Measurements from ENCODE around the gene UGT1A10.
"Not testable (repeated sequence)": the region's sequence is repeated elsewhere in the genome, so short reads cannot be mapped to it uniquely, and the experiment has no call there.

UGT1A10 gene

DNA sequence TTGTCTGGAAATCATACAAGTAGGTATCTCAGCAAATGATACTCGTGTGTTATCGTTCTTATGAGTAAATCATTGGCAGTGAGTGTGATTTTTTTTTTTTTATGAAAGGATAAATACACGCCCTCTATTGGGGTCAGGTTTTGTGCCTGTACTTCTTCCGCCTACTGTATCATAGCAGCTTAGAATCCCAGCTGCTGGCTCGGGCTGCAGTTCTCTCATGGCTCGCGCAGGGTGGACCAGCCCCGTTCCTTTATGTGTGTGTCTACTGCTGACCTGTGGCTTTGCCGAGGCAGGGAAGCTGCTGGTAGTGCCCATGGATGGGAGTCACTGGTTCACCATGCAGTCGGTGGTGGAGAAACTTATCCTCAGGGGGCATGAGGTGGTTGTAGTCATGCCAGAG is at the start of gene UGT1A10:
Gene UGT1A10, plus strand, starts transcription at position 143 of the 400 bp plus-strand sequence. Its CDS starts 75 bp downstream, at position 218.
- DNase-seq (ENCODE audit: low read depth) = not testable (repeated sequence)

GRCh38 chr2:233588400-233588799 is 47.8 kb upstream of the UGT1A10 start:
- no peak for DNase-seq (ENCODE audit: low read depth)

DNA sequence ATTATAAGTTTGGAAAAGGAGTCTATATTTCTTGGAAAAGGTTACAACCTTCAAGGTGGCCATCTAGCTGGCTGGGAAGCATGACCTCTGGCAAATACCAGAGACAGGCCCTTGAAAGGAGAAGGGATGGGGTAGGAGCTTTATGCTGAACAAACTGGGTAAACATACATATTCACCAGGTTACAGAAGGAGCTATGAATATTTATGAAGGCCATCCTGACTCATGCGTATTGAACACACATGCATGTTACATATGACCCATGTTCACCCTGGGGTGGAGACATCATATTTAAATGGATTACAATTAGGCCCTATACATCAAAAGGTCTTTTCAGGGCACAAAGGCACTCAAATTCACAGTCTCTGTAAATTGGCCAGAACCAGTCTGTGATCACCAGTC is 43.5 kb upstream of the UGT1A10 start:
- not testable (repeated sequence) for DNase-seq (ENCODE audit: low read depth)

GRCh38 chr2:233593201-233593600 is 43.0 kb upstream of the UGT1A10 start:
- no peak for DNase-seq (ENCODE audit: low read depth)

DNA sequence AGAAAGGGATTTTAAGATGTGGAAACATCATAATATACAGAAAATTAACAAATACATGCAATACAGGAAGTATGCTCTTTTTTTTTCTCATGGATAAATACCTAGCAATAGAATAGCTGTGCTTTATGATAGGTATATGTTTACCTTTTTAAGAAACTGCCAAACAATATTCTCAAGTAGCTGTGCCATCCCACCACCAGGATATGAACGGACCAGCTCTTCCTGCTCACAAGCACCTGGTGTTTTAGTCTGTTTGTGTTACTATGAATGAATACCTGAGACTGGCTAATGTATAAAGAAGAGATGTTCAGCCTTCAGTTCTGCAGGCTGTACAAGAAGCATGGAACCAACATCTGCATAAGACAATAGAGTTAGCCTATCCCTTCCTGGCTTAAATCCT is 38.7 kb upstream of the UGT1A10 start:
- no peak for DNase-seq (ENCODE audit: low read depth)

DNA sequence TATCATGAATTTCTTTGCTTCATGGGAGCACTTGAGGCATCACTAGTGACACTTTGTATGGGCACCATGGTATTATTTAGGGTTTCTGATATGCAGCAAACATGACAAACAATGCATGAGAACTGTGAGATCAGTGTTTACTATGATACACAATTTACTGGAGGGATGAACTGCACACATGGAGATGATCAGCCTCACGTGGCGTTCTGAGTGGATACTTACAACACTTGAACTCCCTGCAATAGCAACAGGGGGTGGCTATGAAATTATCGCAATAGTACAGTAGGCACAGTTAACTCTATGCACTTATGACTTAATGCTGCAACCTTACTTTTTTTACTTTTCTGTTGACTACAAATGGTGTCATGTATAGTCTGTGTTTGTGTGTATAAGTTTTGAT is 37.3 kb upstream of the UGT1A10 start:
- DNase-seq (ENCODE audit: low read depth) = peak; percentile 14

- DNase-seq (ENCODE audit: low read depth) = no peak
Measured at GRCh38 chr2:233600386-233600785, 35.9 kb upstream of the UGT1A10 start.

- no peak for DNase-seq (ENCODE audit: low read depth)
Measured at GRCh38 chr2:233602076-233602475, 34.2 kb upstream of the UGT1A10 start.

DNA sequence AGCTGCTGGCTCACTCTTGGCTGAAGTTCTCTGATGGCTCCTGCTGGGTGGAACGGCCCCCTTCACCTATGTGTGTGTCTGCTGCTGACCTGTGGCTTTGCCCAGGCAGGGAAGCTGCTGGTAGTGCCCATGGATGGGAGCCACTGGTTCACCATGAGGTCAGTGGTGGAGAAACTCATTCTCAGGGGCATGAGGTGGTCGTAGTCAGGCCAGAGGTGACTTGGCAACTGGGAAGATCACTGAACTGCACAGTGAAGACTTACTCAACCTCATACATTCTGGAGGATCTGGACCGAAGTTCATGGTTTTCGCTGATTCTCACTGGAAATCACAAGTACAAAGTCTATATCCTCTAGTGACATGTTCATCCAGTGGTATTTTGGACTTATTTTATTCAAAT is 32.7 kb upstream of the UGT1A10 start:
- DNase-seq (ENCODE audit: low read depth) = no peak

DNA sequence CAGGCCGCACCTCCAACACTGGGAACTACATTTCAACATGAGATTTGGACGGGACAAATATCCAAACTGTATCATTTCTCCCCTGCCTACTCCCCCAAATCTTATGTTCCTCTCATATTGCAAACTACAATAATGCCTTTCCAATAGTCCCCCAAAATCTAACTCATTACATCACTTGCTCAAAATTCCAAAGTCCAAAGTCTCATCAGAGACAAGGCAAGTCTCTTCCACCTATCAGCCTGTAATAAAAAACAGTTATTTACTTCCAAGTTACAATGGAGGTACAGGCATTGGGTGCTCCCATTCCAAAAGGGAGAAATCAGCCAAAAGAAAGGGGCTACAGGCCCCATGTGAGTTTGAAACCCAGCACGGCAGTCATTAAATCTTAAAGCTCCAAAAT is 31.4 kb upstream of the UGT1A10 start:
- no peak for DNase-seq (ENCODE audit: low read depth)

DNA sequence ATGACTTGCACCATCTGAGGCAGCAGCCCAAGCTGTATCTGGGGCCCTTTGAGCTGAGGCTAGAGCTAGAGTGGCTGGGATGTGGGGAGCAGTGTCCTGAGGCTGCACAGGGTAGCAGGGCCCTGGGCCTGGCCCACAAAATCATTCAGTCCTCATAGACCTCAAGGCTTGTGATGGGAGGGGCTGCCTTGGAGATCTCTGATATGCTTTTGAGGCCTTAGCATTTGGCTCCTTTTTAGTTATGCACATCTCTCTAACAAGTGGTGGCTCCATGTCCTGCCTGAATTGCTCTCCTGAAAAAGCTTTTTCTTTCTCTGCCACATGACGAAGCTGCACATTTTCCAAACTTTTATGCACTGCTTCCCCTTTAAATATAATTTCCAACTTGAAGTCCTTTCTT is 30.6 kb upstream of the UGT1A10 start:
- no peak for DNase-seq (ENCODE audit: low read depth)

GRCh38 chr2:233611284-233611683 is 25.0 kb upstream of the UGT1A10 start:
- no peak for DNase-seq (ENCODE audit: low read depth)

DNA sequence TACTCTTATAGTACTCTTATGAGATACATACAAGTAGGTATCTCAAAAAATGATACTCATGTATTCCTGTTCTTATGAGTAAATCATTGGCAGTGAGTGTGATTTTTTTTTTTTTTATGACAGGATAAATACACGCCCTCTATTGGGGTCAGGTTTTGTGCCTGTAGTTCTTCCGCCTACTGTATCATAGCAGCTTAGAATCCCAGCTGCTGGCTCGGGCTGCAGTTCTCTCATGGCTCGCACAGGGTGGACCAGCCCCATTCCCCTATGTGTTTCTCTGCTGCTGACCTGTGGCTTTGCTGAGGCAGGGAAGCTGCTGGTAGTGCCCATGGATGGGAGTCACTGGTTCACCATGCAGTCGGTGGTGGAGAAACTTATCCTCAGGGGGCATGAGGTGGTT is 18.8 kb upstream of the UGT1A10 start, which contains the start of gene UGT1A8:
Gene UGT1A8, plus strand, starts transcription at position 158 of the 400 bp plus-strand sequence. Its CDS starts 75 bp downstream, at position 233.
- not testable (repeated sequence) for DNase-seq (ENCODE audit: low read depth)

DNA sequence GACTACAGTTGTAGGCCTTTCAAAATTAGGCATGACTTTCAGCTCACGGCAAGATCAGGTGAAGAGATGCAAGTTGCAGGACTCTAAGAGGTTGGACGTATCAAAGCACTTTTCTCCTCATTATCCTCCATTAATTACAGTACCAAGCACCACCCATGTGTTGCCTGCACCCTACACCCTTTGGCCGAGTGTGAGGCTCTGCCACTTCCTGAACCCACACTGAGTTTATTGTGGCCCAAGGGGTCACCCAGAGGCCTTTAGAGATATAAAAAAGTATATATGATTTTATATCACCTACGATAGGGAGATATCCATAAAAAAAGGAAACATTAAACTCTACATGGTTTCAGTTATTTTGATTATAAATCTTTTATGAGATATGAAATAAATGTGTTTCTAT is 16.0 kb upstream of the UGT1A10 start:
- DNase-seq (ENCODE audit: low read depth) = no peak

DNA sequence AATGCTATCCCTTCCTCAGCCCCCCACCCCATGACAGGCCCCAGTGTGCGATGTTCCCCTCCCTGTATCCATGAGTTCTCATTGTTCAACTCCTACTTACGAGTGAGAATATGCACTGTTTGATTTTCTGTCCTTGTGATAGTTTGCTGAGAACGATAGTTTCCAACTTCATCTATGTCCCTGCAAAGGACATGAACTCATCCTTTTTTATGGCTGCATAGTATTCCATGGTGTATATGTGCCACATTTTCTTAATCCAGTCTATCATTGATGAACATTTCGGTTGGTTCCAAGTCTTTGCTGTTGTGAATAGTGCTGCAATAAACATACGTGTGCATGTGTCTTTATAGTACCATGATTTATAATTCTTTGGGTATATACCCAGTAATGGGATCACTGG is 14.4 kb upstream of the UGT1A10 start:
- not testable (repeated sequence) for DNase-seq (ENCODE audit: low read depth)

GRCh38 chr2:233627331-233628025 is 8.8 kb upstream of the UGT1A10 start:
- no peak for DNase-seq (ENCODE audit: low read depth)

- DNase-seq (ENCODE audit: low read depth) = no peak
Measured at GRCh38 chr2:233638836-233639235, 2.6 kb downstream of the UGT1A10 start.

GRCh38 chr2:233639860-233640259 is 3.6 kb downstream of the UGT1A10 start:
- DNase-seq (ENCODE audit: low read depth) = no peak

GRCh38 chr2:233643128-233643527 is 6.9 kb downstream of the UGT1A10 start:
- no peak for DNase-seq (ENCODE audit: low read depth)

DNA sequence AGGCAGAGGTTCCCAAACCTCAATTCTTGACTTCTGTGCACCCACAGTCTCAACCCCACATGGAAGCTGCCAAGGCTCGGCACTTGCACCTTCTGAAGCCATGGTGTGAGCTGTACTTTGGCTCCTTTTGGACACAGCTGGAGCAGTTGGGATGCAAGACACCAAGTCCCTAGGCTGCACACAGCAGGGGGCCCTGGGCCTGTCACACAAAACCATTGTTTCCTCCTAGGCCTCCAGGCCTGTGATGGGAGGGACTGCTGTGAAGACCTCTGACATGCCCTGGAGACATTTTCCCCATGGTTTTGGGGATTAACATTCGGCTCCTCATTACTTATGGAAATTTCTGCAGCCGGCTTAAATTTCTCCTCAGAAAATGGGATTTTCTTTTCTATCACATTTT is 9.8 kb downstream of the UGT1A10 start:
- DNase-seq (ENCODE audit: low read depth) = not testable (repeated sequence)

- DNase-seq (ENCODE audit: low read depth) = no peak
Measured at GRCh38 chr2:233650981-233651380, 14.7 kb downstream of the UGT1A10 start.

- DNase-seq (ENCODE audit: low read depth) = no peak
Measured at GRCh38 chr2:233651430-233651829, 15.2 kb downstream of the UGT1A10 start.

DNA sequence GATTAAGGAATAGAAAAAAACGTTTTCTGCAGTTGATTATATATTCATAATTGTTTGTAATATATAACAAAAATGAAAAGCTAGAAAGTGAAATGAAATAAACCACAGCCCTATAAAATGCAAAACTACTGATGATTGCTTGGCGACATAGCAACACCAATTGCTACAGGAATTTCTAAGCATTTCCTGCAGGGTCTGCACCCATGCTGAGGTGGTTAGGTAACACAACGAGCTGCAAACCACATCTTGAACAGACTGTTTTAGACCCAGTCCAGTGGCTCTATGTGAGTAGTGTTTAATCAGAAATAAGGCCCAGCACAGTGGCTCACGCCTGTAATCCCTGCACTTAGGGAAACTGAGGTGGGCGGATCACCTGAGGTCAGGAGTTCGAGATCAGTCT is 18.3 kb downstream of the UGT1A10 start:
- no peak for DNase-seq (ENCODE audit: low read depth)

- no peak for DNase-seq (ENCODE audit: low read depth)
Measured at GRCh38 chr2:233655043-233655442, 18.8 kb downstream of the UGT1A10 start.
